Suprapubic skin (tissue), 4 donors: ENCODE results near the gene FRMD1. TPM values are rescaled to one million over a fixed set of nuclear protein-coding genes. Genes with fewer than 3 reads are reported as not detected.

ENCODE experiments used
- DNase-seq, 2 donors: peaks; one replicate each; pipeline ENCODE4 v3.0.0-alpha.2; 2019; ENCODE audit warnings: low spot score in 2 of 2
- H3K27ac ChIP-seq: fragments of 200-600 bp; sonication (generic); one replicate; pipeline ENCODE4 v1.5.1; 2019
- H3K27me3 ChIP-seq: fragments of 200-600 bp; sonication (generic); one replicate; pipeline ENCODE4 v1.5.1; 2019
- H3K36me3 ChIP-seq: fragments of 200-600 bp; sonication (generic); one replicate; pipeline ENCODE4 v1.5.1; 2019
- H3K4me1 ChIP-seq: fragments of 200-600 bp; sonication (generic); one replicate; pipeline ENCODE4 v1.5.1; 2019
- H3K4me3 ChIP-seq: fragments of 200-600 bp; sonication (generic); one replicate; pipeline ENCODE4 v1.5.1; 2019; ENCODE audit warnings: mild to moderate bottlenecking
- H3K9me3 ChIP-seq: fragments of 200-600 bp; sonication (generic); one replicate; pipeline ENCODE4 v1.5.1; 2019
- EP300 ChIP-seq: sonication (generic); formaldehyde crosslinking; IDR thresholded peaks from one replicate; pipeline ENCODE4 v1.6.1; 2017; ENCODE audit warnings: antibody characterized with exemption
- POLR2A ChIP-seq, 2 donors: fragments of 450-650 bp; IDR thresholded peaks; one replicate each; pipeline ENCODE4 v1.6.1; 2017; ENCODE audit warnings: antibody characterized with exemption in 2 of 2, mild to moderate bottlenecking in 2 of 2, moderate library complexity in 2 of 2
- POLR2AphosphoS5 ChIP-seq, 3 donors: sonication (generic); formaldehyde crosslinking; IDR thresholded peaks; one replicate each; pipeline ENCODE4 v1.6.1; 2017; ENCODE audit warnings: antibody characterized with exemption in 3 of 3
- WGBS: methylation state at CpG from one replicate; pipeline ENCODE4 v1.1.5; 2018; 5-methylcytosine and 5-hydroxymethylcytosine counted together
- total RNA-seq, 4 donors: library from RNA; depleted of rRNA; stranded (reverse); fragments of >200 nt; gene quantifications; one replicate each; pipeline ENCODE4 v1.1.0, GENCODE V29; 2016
- TF ChIP-seq, protein P1 (sequence below), 2 donors: fragments of 200-600 bp in 1 of 2; fragments of 450-650 bp in 1 of 2; sonication (generic) in 1 of 2; IDR thresholded peaks; one replicate each; pipeline ENCODE4 v1.5.1; 2016 to 2019; ENCODE audit warnings: antibody characterized with exemption in 2 of 2, mild to moderate bottlenecking in 1 of 2, moderate library complexity in 1 of 2

The FRMD1 gene
- total RNA-seq, 4 donors from 2014 or later, result 0.64 to 2.6 (median 1.5) TPM

DNA sequence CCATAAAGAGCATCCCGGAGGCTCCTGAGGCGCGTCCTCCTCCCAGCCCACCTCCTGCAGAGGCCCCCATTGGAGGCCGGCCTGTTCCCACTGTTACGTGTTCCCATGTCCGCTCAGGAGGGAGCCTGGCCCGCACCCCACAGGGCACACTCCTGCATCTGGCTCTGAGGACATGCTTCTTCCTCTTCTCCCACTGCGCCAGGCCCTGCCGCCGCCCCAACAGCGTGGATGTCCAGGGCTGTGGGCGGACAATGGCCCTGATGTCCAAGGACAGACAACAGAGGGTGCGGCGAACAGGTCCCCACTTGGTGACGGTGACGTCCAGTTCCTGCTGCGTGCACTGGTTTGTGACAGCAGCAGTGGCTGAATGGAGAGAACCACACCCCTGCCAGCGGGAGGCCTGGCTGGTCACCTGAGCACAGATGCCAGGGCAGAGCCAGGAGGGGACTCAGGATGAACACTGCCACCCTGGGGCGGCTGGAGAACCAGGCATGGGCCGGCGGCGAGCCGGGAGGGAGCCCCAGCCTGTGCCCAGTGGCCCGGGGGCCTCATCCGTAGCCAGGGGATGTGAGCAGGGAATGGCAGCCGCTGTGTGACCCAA, 26.6 kb downstream of the FRMD1 start:
- H3K27me3 ChIP-seq, result no peaks in the 10 kb centered on the region
- WGBS, result 95% methylated on average over 15 of the region's 26 CpGs
- DNase-seq, result peak in 1 of 2 donors; percentile 48
- no peaks in the 10 kb centered on the region for H3K4me1 ChIP-seq
- no peaks in the 10 kb centered on the region for H3K9me3 ChIP-seq
- no peak overlapping the region for H3K4me3 ChIP-seq
- H3K36me3 ChIP-seq, result no peaks in the 10 kb centered on the region
- no peak for TF ChIP-seq POLR2A (IDR thresholded peaks at IDR 0.05)
- no peak for TF ChIP-seq EP300
- TF ChIP-seq, protein P1, sequence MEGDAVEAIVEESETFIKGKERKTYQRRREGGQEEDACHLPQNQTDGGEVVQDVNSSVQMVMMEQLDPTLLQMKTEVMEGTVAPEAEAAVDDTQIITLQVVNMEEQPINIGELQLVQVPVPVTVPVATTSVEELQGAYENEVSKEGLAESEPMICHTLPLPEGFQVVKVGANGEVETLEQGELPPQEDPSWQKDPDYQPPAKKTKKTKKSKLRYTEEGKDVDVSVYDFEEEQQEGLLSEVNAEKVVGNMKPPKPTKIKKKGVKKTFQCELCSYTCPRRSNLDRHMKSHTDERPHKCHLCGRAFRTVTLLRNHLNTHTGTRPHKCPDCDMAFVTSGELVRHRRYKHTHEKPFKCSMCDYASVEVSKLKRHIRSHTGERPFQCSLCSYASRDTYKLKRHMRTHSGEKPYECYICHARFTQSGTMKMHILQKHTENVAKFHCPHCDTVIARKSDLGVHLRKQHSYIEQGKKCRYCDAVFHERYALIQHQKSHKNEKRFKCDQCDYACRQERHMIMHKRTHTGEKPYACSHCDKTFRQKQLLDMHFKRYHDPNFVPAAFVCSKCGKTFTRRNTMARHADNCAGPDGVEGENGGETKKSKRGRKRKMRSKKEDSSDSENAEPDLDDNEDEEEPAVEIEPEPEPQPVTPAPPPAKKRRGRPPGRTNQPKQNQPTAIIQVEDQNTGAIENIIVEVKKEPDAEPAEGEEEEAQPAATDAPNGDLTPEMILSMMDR (IDR thresholded peaks at IDR 0.05), result no peak
- TF ChIP-seq POLR2AphosphoS5 (IDR thresholded peaks at IDR 0.05), result no peak
- H3K27ac ChIP-seq, result no peak overlapping the region

GRCh38 chr6:168051648-168052047, 27.4 kb downstream of the FRMD1 start:
- no peak for TF ChIP-seq POLR2AphosphoS5 (IDR thresholded peaks at IDR 0.05)
- WGBS, result 98% methylated on average over 5 of the region's 9 CpGs
- no peaks in the 10 kb centered on the region for H3K27me3 ChIP-seq

GRCh38 chr6:168050881-168051586, 28.0 kb downstream of the FRMD1 start:
- no peak overlapping the region for H3K27ac ChIP-seq
- no peaks in the 10 kb centered on the region for H3K27me3 ChIP-seq
- peak in 1 of 2 donors; percentile 59 for DNase-seq
- no peak overlapping the region for H3K4me3 ChIP-seq
- peaks cover 5% of the 10 kb centered on the region for H3K4me1 ChIP-seq
- no peaks in the 10 kb centered on the region for H3K36me3 ChIP-seq
- no peak for TF ChIP-seq POLR2A (IDR thresholded peaks at IDR 0.05)
- TF ChIP-seq EP300, result no peak
- TF ChIP-seq POLR2AphosphoS5 (IDR thresholded peaks at IDR 0.05), result no peak
- TF ChIP-seq, protein P1 (IDR thresholded peaks at IDR 0.05), result no peak
- WGBS, result 80% methylated on average over 17 of the region's 23 CpGs
- H3K9me3 ChIP-seq, result no peaks in the 10 kb centered on the region

More at GRCh38 chr6:168051648-168052047, 27.4 kb downstream of the FRMD1 start:
- DNase-seq, result peak in 1 of 2 donors; percentile 52
- Histone ChIP-seq H3K4me1 (no peaks in the 10 kb centered on the region), H3K9me3 (no peaks in the 10 kb centered on the region), H3K36me3 (no peaks in the 10 kb centered on the region), H3K27ac (no peak overlapping the region), H3K4me3 (no peak overlapping the region)

DNA sequence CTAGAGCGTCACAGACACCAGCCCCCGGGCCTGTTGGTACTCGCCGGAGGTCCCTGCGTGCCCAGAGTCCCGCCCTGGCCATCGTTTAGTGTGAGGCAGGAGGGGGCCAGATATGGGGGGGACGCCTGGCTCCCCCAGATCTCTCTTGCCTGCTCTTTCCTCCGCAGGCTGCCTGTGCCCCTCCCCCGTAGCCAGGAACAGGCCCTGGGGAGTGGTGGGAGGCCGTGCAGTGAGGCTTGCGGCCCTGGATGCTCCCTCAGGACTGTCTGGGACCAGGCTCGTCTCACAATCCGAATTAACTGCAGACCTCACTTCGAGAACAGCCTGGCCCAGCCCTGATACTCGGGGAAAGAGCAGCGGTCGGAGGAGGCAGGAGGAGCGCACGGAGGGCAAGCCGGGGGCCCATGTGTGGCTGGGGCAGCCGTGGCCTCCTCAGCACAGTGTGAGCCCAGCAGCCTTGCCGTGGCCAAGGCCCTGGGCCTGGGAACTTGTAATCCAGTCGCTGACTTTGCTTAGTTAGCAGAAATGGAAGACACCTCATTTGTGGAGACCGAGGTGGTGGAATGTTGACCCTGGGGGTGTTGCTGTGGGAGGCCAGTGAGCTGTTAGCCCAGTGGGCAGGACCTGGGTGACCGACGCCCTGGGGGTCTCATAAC, 28.7 kb downstream of the FRMD1 start:
- Histone ChIP-seq H3K27me3 (no peaks in the 10 kb centered on the region), H3K4me1 (peaks cover 9% of the 10 kb centered on the region), H3K9me3 (no peaks in the 10 kb centered on the region), H3K27ac (no peak overlapping the region), H3K4me3 (no peak overlapping the region), H3K36me3 (no peaks in the 10 kb centered on the region)
- 83% methylated on average over 15 of the region's 27 CpGs for WGBS
- peak in 1 of 2 donors; percentile 59 for DNase-seq
- no peak for TF ChIP-seq POLR2AphosphoS5 (IDR thresholded peaks at IDR 0.05)
- TF ChIP-seq EP300, result no peak
- TF ChIP-seq, protein P1 (IDR thresholded peaks at IDR 0.05), result no peak

- TF ChIP-seq EP300 (no peak), POLR2AphosphoS5 (IDR thresholded peaks at IDR 0.05) (no peak), POLR2A (IDR thresholded peaks at IDR 0.05) (no peak)
- TF ChIP-seq, protein P1 (IDR thresholded peaks at IDR 0.05), result no peak
- peaks cover 9% of the 10 kb centered on the region for H3K4me1 ChIP-seq
- DNase-seq, result no peak
- H3K27me3 ChIP-seq, result no peaks in the 10 kb centered on the region
- no peak overlapping the region for H3K27ac ChIP-seq
- H3K9me3 ChIP-seq, result no peaks in the 10 kb centered on the region
- H3K4me3 ChIP-seq, result no peak overlapping the region
- H3K36me3 ChIP-seq, result no peaks in the 10 kb centered on the region
- WGBS, result 79% methylated on average over 7 of the region's 21 CpGs
Observed at GRCh38 chr6:168049706-168050224, 29.2 kb downstream of the FRMD1 start.
